NCI-H2171 (cell line): ENCODE data around the gene ZC3H8.

ENCODE experiments used
- DNase-seq: peaks from one replicate; lab custom pipeline; 2025; lab: John Stamatoyannopoulos, UW

The ZC3H8 gene

GRCh38 chr2:112164876-112165275 is 90.0 kb downstream of the ZC3H8 start:
- no peak for DNase-seq

- DNase-seq: no peak
Observed at GRCh38 chr2:112163541-112163981, 91.3 kb downstream of the ZC3H8 start.

- no peak for DNase-seq
Observed at GRCh38 chr2:112162956-112163355, 91.9 kb downstream of the ZC3H8 start.

GRCh38 chr2:112162341-112162740 is 92.5 kb downstream of the ZC3H8 start:
- no peak for DNase-seq
